ENCODE results near the gene FEZ2. TPM values are rescaled to one million over a fixed set of nuclear protein-coding genes. Genes with fewer than 3 reads are reported as not detected.

Gene FEZ2
- polyA plus RNA-seq, 1 of the 3 experiments (the other 2 are of a cell fraction) = 37.2 TPM

- no peak overlapping the region for H2AFZ ChIP-seq (ENCODE audit: low read depth)
- peaks cover 0 to 4% of the 10 kb centered on the region in 2 experiments; a peak in 1 of 4 replicates for H3K4me1 ChIP-seq (ENCODE audit: control insufficient read depth in 1 of 2, insufficient read depth in 2 of 2, low read depth in 1 of 2, low read length in 1 of 2)
- no peak overlapping the region for H3K27ac ChIP-seq (ENCODE audit: low read depth in 2 of 2, low read length in 1 of 2)
- no peak overlapping the region for H3K4me2 ChIP-seq
- H3K36me3 ChIP-seq (replicated peaks in 1 of 2; ENCODE audit: control insufficient read depth in 1 of 2, insufficient read depth in 2 of 2, low read length in 1 of 2) = no peaks in the 10 kb centered on the region
- H3K9me2 ChIP-seq = no peaks in the 10 kb centered on the region
- H3K9ac ChIP-seq = no peak overlapping the region
- H4K20me1 ChIP-seq (ENCODE audit: insufficient read depth) = no peaks in the 10 kb centered on the region
- H3K79me2 ChIP-seq (ENCODE audit: insufficient read depth) = no peaks in the 10 kb centered on the region
- no peaks in the 10 kb centered on the region for H3F3A ChIP-seq (replicated peaks; ENCODE audit: insufficient read depth)
- no peak overlapping the region for H3K4me3 ChIP-seq (ENCODE audit: low read depth in 2 of 2, low read length in 1 of 2)
- no peaks in the 10 kb centered on the region for H3K9me3 ChIP-seq
- H3K27me3 ChIP-seq (ENCODE audit: insufficient read depth) = no peaks in the 10 kb centered on the region
- TF ChIP-seq TAF1 (IDR thresholded peaks at IDR 0.05; ENCODE audit: borderline replicate concordance, low read depth, low read length) (no peak), TCF12 (IDR thresholded peaks at IDR 0.05) (no peak), MEF2A (IDR thresholded peaks at IDR 0.05; ENCODE audit: borderline replicate concordance, low read depth) (no peak), RCOR1 (IDR thresholded peaks at IDR 0.05; ENCODE audit: low read length) (no peak), ELF1 (IDR thresholded peaks at IDR 0.05) (no peak), SMC3 (IDR thresholded peaks at IDR 0.05; ENCODE audit: low read depth, low read length) (no peak), FOSL2 (IDR thresholded peaks at IDR 0.05; ENCODE audit: borderline replicate concordance, low read depth) (no peak), USF2 (IDR thresholded peaks at IDR 0.05; ENCODE audit: borderline replicate concordance, low read depth, low read length) (no peak), EZH2phosphoT487 (IDR thresholded peaks at IDR 0.05; ENCODE audit: borderline replicate concordance, low read depth) (no peak), GATA2 (CRISPR knock-in tag; IDR thresholded peaks at IDR 0.05) (no peak), TEAD4 (IDR thresholded peaks at IDR 0.05; ENCODE audit: borderline replicate concordance, insufficient read depth) (no peak), NFIC (IDR thresholded peaks at IDR 0.05; ENCODE audit: borderline replicate concordance) (no peak), CHD2 (IDR thresholded peaks at IDR 0.05; ENCODE audit: low read length, partially characterized antibody) (no peak), NRF1 (IDR thresholded peaks at IDR 0.05; ENCODE audit: low read depth, low read length) (no peak), FOXJ3 (CRISPR knock-in tag; IDR thresholded peaks at IDR 0.05) (no peak), MXI1 (IDR thresholded peaks at IDR 0.05; ENCODE audit: low read depth, low read length) (no peak), SIN3A (IDR thresholded peaks at IDR 0.05; ENCODE audit: borderline replicate concordance, low read depth, low read length) (no peak), EP300 (IDR thresholded peaks at IDR 0.05; ENCODE audit: borderline replicate concordance in 1 of 2, low read depth in 1 of 2, low read length in 1 of 2) (no peak), RAD21 (IDR thresholded peaks at IDR 0.05; ENCODE audit: low read length) (no peak)
- ChIA-PET POLR2A (no interaction called here), CTCF (no interaction called here)
- DNase-seq = no peak
Measured at GRCh38 chr2:36616947-36617346, 19.0 kb upstream of the FEZ2 start.

- ChIA-PET POLR2A (no interaction called here), CTCF (interaction anchor here (0.5 to 1.2 kb wide), 3 partner anchors 9 to 22 kb away, joined by 3 read pairs; no protein-coding TSS in a partner anchor)
- Histone ChIP-seq H2AFZ (ENCODE audit: low read depth) (no peak overlapping the region), H3F3A (replicated peaks; ENCODE audit: insufficient read depth) (no peaks in the 10 kb centered on the region), H3K27me3 (ENCODE audit: insufficient read depth) (no peaks in the 10 kb centered on the region), H3K79me2 (ENCODE audit: insufficient read depth) (no peaks in the 10 kb centered on the region), H3K27ac (ENCODE audit: low read depth in 2 of 2, low read length in 1 of 2) (no peak overlapping the region), H3K36me3 (replicated peaks in 1 of 2; ENCODE audit: control insufficient read depth in 1 of 2, insufficient read depth in 2 of 2, low read length in 1 of 2) (no peaks in the 10 kb centered on the region), H3K9me2 (no peaks in the 10 kb centered on the region), H3K9ac (no peak overlapping the region), H3K9me3 (no peaks in the 10 kb centered on the region), H3K4me1 (ENCODE audit: control insufficient read depth in 1 of 2, insufficient read depth in 2 of 2, low read depth in 1 of 2, low read length in 1 of 2) (peaks cover 0 to 4% of the 10 kb centered on the region in 2 experiments; a peak in 1 of 4 replicates), H3K4me2 (no peak overlapping the region), H4K20me1 (ENCODE audit: insufficient read depth) (no peaks in the 10 kb centered on the region), H3K4me3 (ENCODE audit: low read depth in 2 of 2, low read length in 1 of 2) (no peak overlapping the region)
- TF ChIP-seq FOXM1 (IDR thresholded peaks at IDR 0.05; ENCODE audit: low read depth) = no peak
- no peak for TF ChIP-seq FOXJ3 (CRISPR knock-in tag; IDR thresholded peaks at IDR 0.05)
- TF ChIP-seq GABPA (IDR thresholded peaks at IDR 0.05; ENCODE audit: low read depth) = no peak
- no peak for TF ChIP-seq TEAD4 (IDR thresholded peaks at IDR 0.05; ENCODE audit: borderline replicate concordance, insufficient read depth)
- no peak for TF ChIP-seq PBX3 (IDR thresholded peaks at IDR 0.05)
- no peak for TF ChIP-seq TAF1 (IDR thresholded peaks at IDR 0.05; ENCODE audit: borderline replicate concordance, low read depth, low read length)
- TF ChIP-seq POLR2AphosphoS5 (IDR thresholded peaks at IDR 0.05; ENCODE audit: low read depth, low read length) = no peak
- 78% methylated on average over 6 of the region's 6 CpGs for WGBS (ENCODE audit: low lambda C conversion rate)
- DNase-seq = peak; percentile 20
Measured at GRCh38 chr2:36615222-36615621, 17.3 kb upstream of the FEZ2 start.
